ENCODE results near the gene GADD45GIP1.

GRCh38 chr19:12990431-12990830 lies 33.4 kb upstream of the GADD45GIP1 start:
- no peak for TF ChIP-seq EZH2phosphoT487 (IDR thresholded peaks at IDR 0.05; ENCODE audit: borderline replicate concordance)
- TF ChIP-seq CTCF (conservative IDR thresholded peaks at IDR 0.05; ENCODE audit: low read length): no peak
